MM.1S (cell line): ENCODE results near the gene KSR1.

Source experiments
- DNase-seq: peaks from one replicate; pipeline ENCODE4 v3.0.0-alpha.2; 2015
- H2AFZ ChIP-seq: fragments of 300-600 bp; sonication (generic); 2 replicates; pipeline ENCODE4 v1.6.0; 2016; ENCODE audit warnings: antibody characterized with exemption, low read length
- H3F3A ChIP-seq: fragments of 300-600 bp; sonication (generic); 2 replicates; pipeline ENCODE4 v1.6.1; 2016; ENCODE audit warnings: mild to moderate bottlenecking, antibody characterized with exemption, low read length, moderate library complexity, mixed read lengths; ENCODE audit not compliant: insufficient read depth
- H3K27ac ChIP-seq: fragments of 300-600 bp; sonication (generic); 2 replicates; pipeline ENCODE4 v1.5.1; 2016; ENCODE audit warnings: mild to moderate bottlenecking, low read length
- H3K27me3 ChIP-seq: fragments of 300-600 bp; sonication (generic); replicated peaks from 2 replicates; pipeline ENCODE4 v1.6.0; 2016; ENCODE audit warnings: low read length; ENCODE audit not compliant: insufficient read depth
- H3K36me3 ChIP-seq: fragments of 300-600 bp; sonication (generic); replicated peaks from 2 replicates; pipeline ENCODE4 v1.6.1; 2016; ENCODE audit warnings: mild to moderate bottlenecking, low read length, mixed read lengths; ENCODE audit not compliant: insufficient read depth
- H3K4me1 ChIP-seq: fragments of 300-600 bp; sonication (generic); 2 replicates; pipeline ENCODE4 v1.6.1; 2016; ENCODE audit warnings: low read length, mixed read lengths
- H3K4me2 ChIP-seq: fragments of 300-600 bp; sonication (generic); 2 replicates; pipeline ENCODE4 v1.6.0; 2016; ENCODE audit warnings: low read depth, low read length
- H3K4me3 ChIP-seq: fragments of 300-600 bp; sonication (generic); 2 replicates; pipeline ENCODE4 v1.5.1; 2016; ENCODE audit warnings: low read length, mixed read lengths
- H3K79me2 ChIP-seq: fragments of 300-600 bp; sonication (generic); 2 replicates; pipeline ENCODE4 v1.6.1; 2016; ENCODE audit warnings: mixed run types, low read length, mixed read lengths
- H3K9ac ChIP-seq: fragments of 300-600 bp; sonication (generic); 2 replicates; pipeline ENCODE4 v1.6.1; 2016; ENCODE audit warnings: low read length, mixed read lengths
- H3K9me2 ChIP-seq: fragments of 300-600 bp; sonication (generic); replicated peaks from 2 replicates; pipeline ENCODE4 v1.6.1; 2016; ENCODE audit warnings: mild to moderate bottlenecking, low read length, mixed read lengths; ENCODE audit not compliant: insufficient read depth
- H3K9me3 ChIP-seq: fragments of 300-600 bp; sonication (generic); replicated peaks from 2 replicates; pipeline ENCODE4 v1.6.1; 2016; ENCODE audit warnings: mild to moderate bottlenecking, low read length, mixed read lengths; ENCODE audit not compliant: insufficient read depth
- H4K20me1 ChIP-seq: fragments of 300-600 bp; sonication (generic); 2 replicates; pipeline ENCODE4 v1.6.1; 2016; ENCODE audit warnings: mild to moderate bottlenecking, low read length, moderate library complexity, mixed read lengths; ENCODE audit not compliant: insufficient read depth
- EZH2 ChIP-seq: fragments of 300-600 bp; sonication (generic); optimal IDR thresholded peaks from 2 replicates; pipeline ENCODE3; 2017; ENCODE audit warnings: low read depth, mild to moderate bottlenecking, antibody characterized with exemption, low read length, mixed read lengths
- EZH2phosphoT487 ChIP-seq: fragments of 300-600 bp; sonication (generic); IDR thresholded peaks from 2 replicates; pipeline ENCODE4 v1.6.1; 2018; ENCODE audit warnings: antibody characterized with exemption, low read length
- TF ChIP-seq, protein P1 (sequence below): fragments of 300-600 bp; sonication (generic); IDR thresholded peaks from 2 replicates; pipeline ENCODE4 v1.5.1; 2016; ENCODE audit warnings: antibody characterized with exemption, low read length, mixed read lengths

The KSR1 gene

DNA sequence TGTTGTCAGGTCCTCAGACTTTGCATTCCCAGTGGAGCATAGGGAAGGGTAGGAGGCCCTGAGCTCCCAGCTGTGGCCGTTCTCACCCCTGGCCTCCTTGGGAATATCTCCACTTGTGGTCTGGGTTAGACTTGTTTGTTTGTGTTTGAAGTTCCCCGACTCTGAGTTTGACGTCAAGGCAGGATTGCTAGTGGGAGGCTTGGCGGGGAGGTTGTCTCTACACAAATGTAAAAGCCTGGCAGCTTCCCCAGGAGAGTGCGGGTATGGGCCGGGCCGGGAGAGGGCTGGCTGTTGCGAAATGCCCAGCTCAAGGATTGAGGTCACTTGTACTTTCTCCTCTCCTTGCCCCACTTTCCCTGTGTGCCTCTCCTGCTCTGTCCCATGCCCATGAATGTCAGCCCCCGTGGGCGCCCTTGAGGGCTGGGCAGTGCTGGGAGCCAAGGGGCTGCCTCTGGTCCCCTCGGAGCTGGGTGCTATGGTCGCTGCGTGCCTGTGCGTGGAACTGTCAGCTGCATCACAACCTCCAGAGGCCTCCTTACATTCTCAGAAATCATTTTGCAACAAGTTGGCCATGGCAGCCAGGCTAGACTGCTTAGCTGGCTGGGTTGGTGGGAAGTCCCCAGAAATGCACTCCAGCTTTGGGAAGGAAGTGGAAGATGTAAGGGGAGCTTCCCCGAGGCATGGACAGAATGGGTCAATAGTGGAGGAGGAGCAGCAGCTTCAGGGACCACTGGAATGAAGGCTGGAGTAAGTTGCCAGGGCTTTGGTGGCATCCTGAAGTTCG lies 84.3 kb downstream of the KSR1 start:
- Histone ChIP-seq H3K4me2 (no peak overlapping the region), H3K27ac (no peak overlapping the region), H3F3A (peaks cover 18% of the 10 kb centered on the region), H3K9me3 (no peaks in the 10 kb centered on the region), H3K36me3 (no peaks in the 10 kb centered on the region), H3K4me1 (peaks cover 20% of the 10 kb centered on the region), H3K9me2 (no peaks in the 10 kb centered on the region), H2AFZ (no peak overlapping the region), H3K27me3 (peaks cover 60% of the 10 kb centered on the region), H3K4me3 (no peak overlapping the region), H4K20me1 (peaks cover 12% of the 10 kb centered on the region), H3K79me2 (no peaks in the 10 kb centered on the region), H3K9ac (no peak overlapping the region)
- DNase-seq, result no peak
- TF ChIP-seq, protein P1, sequence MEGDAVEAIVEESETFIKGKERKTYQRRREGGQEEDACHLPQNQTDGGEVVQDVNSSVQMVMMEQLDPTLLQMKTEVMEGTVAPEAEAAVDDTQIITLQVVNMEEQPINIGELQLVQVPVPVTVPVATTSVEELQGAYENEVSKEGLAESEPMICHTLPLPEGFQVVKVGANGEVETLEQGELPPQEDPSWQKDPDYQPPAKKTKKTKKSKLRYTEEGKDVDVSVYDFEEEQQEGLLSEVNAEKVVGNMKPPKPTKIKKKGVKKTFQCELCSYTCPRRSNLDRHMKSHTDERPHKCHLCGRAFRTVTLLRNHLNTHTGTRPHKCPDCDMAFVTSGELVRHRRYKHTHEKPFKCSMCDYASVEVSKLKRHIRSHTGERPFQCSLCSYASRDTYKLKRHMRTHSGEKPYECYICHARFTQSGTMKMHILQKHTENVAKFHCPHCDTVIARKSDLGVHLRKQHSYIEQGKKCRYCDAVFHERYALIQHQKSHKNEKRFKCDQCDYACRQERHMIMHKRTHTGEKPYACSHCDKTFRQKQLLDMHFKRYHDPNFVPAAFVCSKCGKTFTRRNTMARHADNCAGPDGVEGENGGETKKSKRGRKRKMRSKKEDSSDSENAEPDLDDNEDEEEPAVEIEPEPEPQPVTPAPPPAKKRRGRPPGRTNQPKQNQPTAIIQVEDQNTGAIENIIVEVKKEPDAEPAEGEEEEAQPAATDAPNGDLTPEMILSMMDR, result no peak
- no peak for TF ChIP-seq EZH2
- no peak for TF ChIP-seq EZH2phosphoT487

DNA sequence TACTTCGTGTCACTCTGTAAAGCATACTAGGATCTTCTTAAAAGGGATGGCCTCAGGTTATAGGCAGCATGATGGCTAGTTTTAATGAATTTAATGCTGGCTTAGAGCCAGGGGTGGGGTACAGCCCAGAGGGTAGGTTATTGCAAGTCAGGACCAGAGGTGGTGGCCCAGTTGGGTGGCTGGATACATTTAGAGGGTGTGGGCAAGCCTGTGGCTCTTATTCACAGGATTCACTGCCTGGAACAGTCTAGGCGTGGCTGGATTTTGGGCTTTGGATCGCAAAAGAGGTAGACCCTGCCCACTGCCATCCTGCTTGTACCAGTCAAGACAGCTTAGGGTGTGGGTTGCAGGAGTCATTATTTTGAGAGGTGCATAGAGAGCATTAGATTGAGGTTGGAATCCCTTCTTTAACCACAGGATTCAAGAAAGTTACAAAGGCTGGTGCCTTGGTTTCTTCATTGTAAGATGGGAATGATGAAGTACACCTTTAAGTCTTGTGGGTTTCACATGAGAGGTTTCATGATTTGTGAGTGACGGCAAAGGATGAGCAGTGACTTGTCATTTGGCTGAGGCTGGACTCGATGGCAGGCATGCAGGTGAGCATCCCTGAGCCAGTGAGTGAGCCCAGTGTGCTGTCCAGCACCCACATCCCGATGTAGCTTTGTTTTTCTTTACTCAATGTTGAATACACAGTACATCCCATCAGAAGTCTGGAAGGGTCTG lies 85.2 kb downstream of the KSR1 start:
- peaks cover 21% of the 10 kb centered on the region for H3F3A ChIP-seq
- no peaks in the 10 kb centered on the region for H3K9me3 ChIP-seq
- H3K27ac ChIP-seq, result no peak overlapping the region
- no peak overlapping the region for H3K4me2 ChIP-seq
- H3K4me1 ChIP-seq, result peaks cover 24% of the 10 kb centered on the region
- H3K36me3 ChIP-seq, result no peaks in the 10 kb centered on the region
- no peak overlapping the region for H3K9ac ChIP-seq
- peaks cover 69% of the 10 kb centered on the region for H3K27me3 ChIP-seq
- no peaks in the 10 kb centered on the region for H3K79me2 ChIP-seq
- no peak overlapping the region for H3K4me3 ChIP-seq
- H3K9me2 ChIP-seq, result no peaks in the 10 kb centered on the region
- no peak for DNase-seq
- no peak for TF ChIP-seq EZH2
- TF ChIP-seq, protein P1, result no peak
- TF ChIP-seq EZH2phosphoT487, result no peak
- H4K20me1 ChIP-seq, result peaks cover 14% of the 10 kb centered on the region
- no peak overlapping the region for H2AFZ ChIP-seq

DNA sequence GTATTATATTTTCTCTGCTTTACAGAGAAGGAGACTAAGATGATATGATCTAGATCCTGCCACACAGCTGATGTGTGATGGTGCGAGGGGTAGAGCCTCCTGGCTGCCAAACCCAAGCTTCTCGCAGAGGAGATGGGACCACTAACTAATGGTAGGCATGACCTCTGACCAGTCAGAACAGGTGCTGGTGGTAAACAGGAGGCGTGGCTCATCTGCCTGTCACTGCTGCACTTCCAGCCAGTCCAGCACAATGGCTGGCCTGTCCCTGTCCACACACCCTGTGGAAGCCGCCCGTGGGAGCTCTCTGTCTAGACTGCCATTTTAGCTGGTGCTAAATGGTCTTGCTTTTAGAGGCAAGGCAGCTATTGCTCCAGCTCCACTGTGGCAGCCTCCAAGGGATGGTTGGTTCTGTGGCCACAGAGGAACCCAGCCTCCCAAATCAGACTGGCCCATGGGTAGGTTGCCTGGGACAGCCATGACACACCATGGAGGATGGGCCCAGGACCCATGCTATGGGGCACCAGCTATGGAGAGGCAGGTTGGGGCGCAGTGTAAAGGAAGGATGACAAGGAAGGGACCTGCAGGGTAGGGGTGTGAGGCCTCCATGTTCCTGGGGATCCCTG lies 86.7 kb downstream of the KSR1 start:
- H3K27ac ChIP-seq, result no peak overlapping the region
- no peaks in the 10 kb centered on the region for H3K79me2 ChIP-seq
- peaks cover 84% of the 10 kb centered on the region for H3K27me3 ChIP-seq

More for the DNA sequence above, 86.7 kb downstream of the KSR1 start:
- Histone ChIP-seq H2AFZ (no peak overlapping the region), H3K9me2 (no peaks in the 10 kb centered on the region), H3F3A (peaks cover 21% of the 10 kb centered on the region), H3K4me2 (no peak overlapping the region), H3K9ac (no peak overlapping the region), H3K4me3 (no peak overlapping the region), H4K20me1 (peaks cover 14% of the 10 kb centered on the region), H3K4me1 (peaks cover 24% of the 10 kb centered on the region), H3K9me3 (no peaks in the 10 kb centered on the region), H3K36me3 (no peaks in the 10 kb centered on the region)
- no peak for DNase-seq
- TF ChIP-seq EZH2phosphoT487, result no peak
- no peak for TF ChIP-seq EZH2
- TF ChIP-seq, protein P1, result no peak
